Activated T-helper 9 cell treated with anti-CD3 and anti-CD28 coated beads, Interleukin-2, amount 50 U/mL, for 16 hours (primary cell): ENCODE measurements around the gene FBF1.

Experiments
- DNase-seq: peaks from one replicate; pipeline ENCODE4 v3.0.0-alpha.2; 2020; ENCODE audit warnings: low read depth

FBF1 gene

GRCh38 chr17:75917141-75917916 lies 23.5 kb downstream of the FBF1 start:
- no peak for DNase-seq

- DNase-seq = no peak
Observed at GRCh38 chr17:75915268-75915667, 25.6 kb downstream of the FBF1 start.

GRCh38 chr17:75914643-75915267 lies 26.1 kb downstream of the FBF1 start:
- DNase-seq = no peak

GRCh38 chr17:75913537-75914210 lies 27.2 kb downstream of the FBF1 start:
- DNase-seq = no peak

GRCh38 chr17:75910699-75911098 lies 30.1 kb downstream of the FBF1 start:
- DNase-seq = no peak

GRCh38 chr17:75909812-75910274 lies 31.0 kb downstream of the FBF1 start:
- no peak for DNase-seq

- no peak for DNase-seq
Observed at GRCh38 chr17:75909051-75909811, 31.6 kb downstream of the FBF1 start.

GRCh38 chr17:75908201-75908600 lies 32.6 kb downstream of the FBF1 start:
- DNase-seq = no peak

GRCh38 chr17:75906143-75906884 lies 34.5 kb downstream of the FBF1 start:
- DNase-seq = no peak

- DNase-seq = peak; percentile 93
Observed at GRCh38 chr17:75904749-75905521, 35.9 kb downstream of the FBF1 start, which contains the start of gene MRPL38. MRPL38 (minus strand) TSS chr17:75904884; CDS start chr17:75904875, 9 bp downstream.

GRCh38 chr17:75902406-75902805 lies 38.4 kb downstream of the FBF1 start:
- DNase-seq = no peak

- no peak for DNase-seq
Observed at GRCh38 chr17:75901727-75902126, 39.1 kb downstream of the FBF1 start.

GRCh38 chr17:75900691-75901533 lies 39.9 kb downstream of the FBF1 start:
- no peak for DNase-seq

GRCh38 chr17:75899767-75900468 lies 40.9 kb downstream of the FBF1 start:
- no peak for DNase-seq

- no peak for DNase-seq
Observed at GRCh38 chr17:75899353-75899752, 41.5 kb downstream of the FBF1 start.

- DNase-seq = no peak
Observed at GRCh38 chr17:75898791-75899190, 42.1 kb downstream of the FBF1 start.

- no peak for DNase-seq
Observed at GRCh38 chr17:75898065-75898464, 42.8 kb downstream of the FBF1 start.

- DNase-seq = no peak
Observed at GRCh38 chr17:75897160-75898019, 43.5 kb downstream of the FBF1 start.
